Mesendoderm (in vitro differentiated cells): ENCODE data around the gene USP49.

Experiments used
- DNase-seq: peaks from one replicate; pipeline ENCODE4 v3.0.0; 2013
- H2AK5ac ChIP-seq: 2 replicates; pipeline ENCODE4 v1.6.1; 2013; ENCODE audit warnings: low read length, inconsistent platforms
- H2BK120ac ChIP-seq: 2 replicates; pipeline ENCODE4 v1.6.1; 2013; ENCODE audit warnings: low read depth, mild to moderate bottlenecking, low read length, moderate library complexity, mixed read lengths
- H2BK15ac ChIP-seq: replicated peaks from 2 replicates; pipeline ENCODE4 v1.6.1; 2013; ENCODE audit warnings: low read depth, mild to moderate bottlenecking, moderate library complexity
- H2BK5ac ChIP-seq: 2 replicates; pipeline ENCODE4 v1.6.1; 2013; ENCODE audit warnings: low read length, inconsistent platforms
- H3K18ac ChIP-seq: 2 replicates; pipeline ENCODE4 v1.6.1; 2013; ENCODE audit warnings: mild to moderate bottlenecking, low read length, mixed read lengths
- H3K23ac ChIP-seq: one replicate; pipeline ENCODE4 v1.6.1; 2013; ENCODE audit warnings: low read length
- H3K27ac ChIP-seq: 2 replicates; pipeline ENCODE4 v1.5.1; 2013; ENCODE audit warnings: low read depth, mild to moderate bottlenecking, inconsistent platforms, low read length, moderate library complexity
- H3K27me3 ChIP-seq: 2 replicates; pipeline ENCODE4 v1.6.1; 2013; ENCODE audit warnings: low read length, control low read depth, mild to moderate bottlenecking, inconsistent platforms; ENCODE audit not compliant: insufficient read depth, poor library complexity
- H3K36me3 ChIP-seq: 2 replicates; pipeline ENCODE4 v1.6.1; 2013; ENCODE audit warnings: low read length, inconsistent platforms; ENCODE audit not compliant: control insufficient read depth, insufficient read depth
- H3K4ac ChIP-seq: one replicate; pipeline ENCODE4 v1.6.1; 2013; ENCODE audit warnings: low read depth, mild to moderate bottlenecking, low read length, moderate library complexity
- H3K4me1 ChIP-seq: 2 replicates; pipeline ENCODE4 v1.6.1; 2013; ENCODE audit warnings: low read depth, low read length, inconsistent platforms; ENCODE audit not compliant: control insufficient read depth
- H3K4me2 ChIP-seq: 2 replicates; pipeline ENCODE4 v1.6.1; 2013; ENCODE audit warnings: low read length
- H3K4me3 ChIP-seq: 2 replicates; pipeline ENCODE4 v1.5.1; 2013; ENCODE audit warnings: mild to moderate bottlenecking, low read length
- H3K56ac ChIP-seq: one replicate; pipeline ENCODE4 v1.6.1; 2013; ENCODE audit warnings: low read length
- H3K79me1 ChIP-seq: 2 replicates; pipeline ENCODE4 v1.6.1; 2013; ENCODE audit warnings: low read length, inconsistent platforms
- H3K79me2 ChIP-seq: 2 replicates; pipeline ENCODE4 v1.6.1; 2013; ENCODE audit warnings: mild to moderate bottlenecking, low read length; ENCODE audit not compliant: control insufficient read depth, insufficient read depth
- H3K9ac ChIP-seq: 2 replicates; pipeline ENCODE4 v1.6.1; 2013; ENCODE audit warnings: low read length, inconsistent platforms
- H4K5ac ChIP-seq: one replicate; pipeline ENCODE4 v1.6.1; 2013; ENCODE audit warnings: low read length
- H4K8ac ChIP-seq: one replicate; pipeline ENCODE4 v1.6.1; 2013; ENCODE audit warnings: low read depth, mild to moderate bottlenecking, control low read depth, low read length, moderate library complexity
- WGBS: extraction: QIAGEN DNeasy Blood & Tissue Kit; methylation state at CpG from one replicate; pipeline ENCODE4 v1.1.7; 2013; ENCODE audit warnings: low lambda C conversion rate, missing lambda C conversion rate; ENCODE audit not compliant: insufficient coverage; ENCODE audit errors: extremely low coverage; 5-methylcytosine and 5-hydroxymethylcytosine counted together

The USP49 gene

DNA sequence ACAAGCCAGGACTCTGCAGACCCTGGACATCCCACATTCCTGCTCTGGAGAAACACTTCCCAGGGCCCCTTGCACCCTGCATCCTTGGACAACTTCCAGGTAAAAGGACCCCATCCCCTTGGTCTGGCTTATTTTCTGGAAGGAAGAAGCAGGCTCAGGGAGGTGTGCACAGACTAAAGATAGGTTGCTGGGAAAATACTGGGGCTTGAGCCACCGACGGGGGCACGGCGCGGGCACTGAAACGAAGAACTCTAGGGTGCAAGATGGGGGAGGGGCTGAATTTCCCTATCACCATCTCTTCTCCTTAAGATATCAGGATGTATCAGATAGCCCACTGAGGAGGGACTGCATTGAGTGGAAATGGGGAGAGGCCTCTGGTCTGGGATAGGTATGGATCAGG, 116.3 kb downstream of the USP49 start:
- peak overlapping the region; percentile 3 for H2AK5ac ChIP-seq
- no peak overlapping the region for H2BK15ac ChIP-seq
- peak overlapping the region; percentile 85 for H3K4me2 ChIP-seq
- no peaks in the 10 kb centered on the region for H3K36me3 ChIP-seq
- no peak overlapping the region for H3K23ac ChIP-seq
- H3K4me1 ChIP-seq, result peaks cover 2% of the 10 kb centered on the region
- no CpG with 5 or more reads among the region's 6 CpGs for WGBS
- no peak overlapping the region for H3K27ac ChIP-seq
- H4K8ac ChIP-seq, result no peak overlapping the region
- H2BK120ac ChIP-seq, result no peak overlapping the region
- peak overlapping the region; percentile 87 for H3K56ac ChIP-seq
- no peak overlapping the region for H2BK5ac ChIP-seq
- H3K9ac ChIP-seq, result peak overlapping the region; percentile 73
- no peak overlapping the region for H3K18ac ChIP-seq
- H3K27me3 ChIP-seq, result no peaks in the 10 kb centered on the region
- no peak overlapping the region for H3K4ac ChIP-seq
- H4K5ac ChIP-seq, result no peak overlapping the region
- no peaks in the 10 kb centered on the region for H3K79me1 ChIP-seq
- DNase-seq, result no peak
- no peaks in the 10 kb centered on the region for H3K79me2 ChIP-seq
- peak overlapping the region; percentile 70 for H3K4me3 ChIP-seq

DNA sequence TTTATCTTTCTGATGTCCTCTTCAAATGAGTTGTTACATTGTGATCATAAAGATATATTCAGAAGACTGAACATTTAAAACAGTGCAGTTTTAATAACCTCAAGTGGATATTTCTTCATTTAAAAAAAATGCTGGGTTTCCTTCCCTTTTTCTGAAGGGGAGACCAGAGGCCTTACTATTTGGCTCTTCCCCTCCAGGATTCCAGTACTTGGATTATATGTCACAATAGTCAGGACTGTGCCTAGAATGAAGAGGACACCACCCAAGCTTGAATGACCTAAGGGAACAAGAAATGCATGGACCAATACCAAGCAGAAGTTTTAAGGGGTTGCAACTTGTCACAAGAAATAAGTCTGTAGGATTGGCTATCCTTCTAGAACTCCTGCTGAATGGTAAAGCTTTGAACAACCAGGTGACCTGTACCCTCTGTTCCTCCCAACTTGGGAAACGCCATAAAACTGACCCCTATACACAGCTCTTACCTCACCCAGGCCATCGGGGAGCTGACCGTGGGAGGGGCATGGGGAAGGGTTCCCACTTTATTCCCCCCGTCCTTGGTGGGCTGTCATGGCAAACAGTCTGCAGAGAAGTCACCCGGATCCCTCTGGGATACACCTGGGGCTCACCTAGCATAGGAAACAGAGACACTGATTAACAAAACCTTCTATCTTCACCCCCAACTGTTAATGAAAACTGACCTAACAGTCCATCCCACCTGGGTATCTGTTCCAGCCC, 117.5 kb downstream of the USP49 start:
- no CpG with 5 or more reads among the region's 5 CpGs for WGBS
- no peak overlapping the region for H3K9ac ChIP-seq
- no peak for DNase-seq

GRCh38 chr6:41775293-41775882, 119.8 kb downstream of the USP49 start:
- no peak for DNase-seq
- no peak overlapping the region for H4K8ac ChIP-seq
- H2BK5ac ChIP-seq, result no peak overlapping the region
- no peak overlapping the region for H3K4ac ChIP-seq
- H3K79me2 ChIP-seq, result no peaks in the 10 kb centered on the region
- WGBS, result no CpG with 5 or more reads among the region's 13 CpGs
- no peak overlapping the region for H3K23ac ChIP-seq
- H3K4me1 ChIP-seq, result peaks cover 2% of the 10 kb centered on the region
- no peaks in the 10 kb centered on the region for H3K36me3 ChIP-seq
- no peak overlapping the region for H3K27ac ChIP-seq
- H2AK5ac ChIP-seq, result no peak overlapping the region
- no peaks in the 10 kb centered on the region for H3K27me3 ChIP-seq
- no peak overlapping the region for H3K18ac ChIP-seq
- no peak overlapping the region for H3K4me3 ChIP-seq
- H3K9ac ChIP-seq, result no peak overlapping the region
- no peak overlapping the region for H2BK120ac ChIP-seq
- no peaks in the 10 kb centered on the region for H3K79me1 ChIP-seq
- no peak overlapping the region for H3K4me2 ChIP-seq
- no peak overlapping the region for H2BK15ac ChIP-seq
- H4K5ac ChIP-seq, result no peak overlapping the region
- no peak overlapping the region for H3K56ac ChIP-seq

More for the DNA sequence above, 117.5 kb downstream of the USP49 start:
- H3K27me3 ChIP-seq, result no peaks in the 10 kb centered on the region
- no peak overlapping the region for H3K27ac ChIP-seq
- peaks cover 2% of the 10 kb centered on the region for H3K4me1 ChIP-seq
- no peaks in the 10 kb centered on the region for H3K79me1 ChIP-seq
- H3K4me2 ChIP-seq, result no peak overlapping the region
- no peak overlapping the region for H2BK120ac ChIP-seq
- H3K18ac ChIP-seq, result no peak overlapping the region
- H4K5ac ChIP-seq, result no peak overlapping the region
- H3K36me3 ChIP-seq, result no peaks in the 10 kb centered on the region
- H3K23ac ChIP-seq, result no peak overlapping the region
- H4K8ac ChIP-seq, result no peak overlapping the region
- no peak overlapping the region for H2AK5ac ChIP-seq
- H2BK15ac ChIP-seq, result no peak overlapping the region
- H3K79me2 ChIP-seq, result no peaks in the 10 kb centered on the region
- H3K56ac ChIP-seq, result no peak overlapping the region
- no peak overlapping the region for H3K4ac ChIP-seq
- H2BK5ac ChIP-seq, result no peak overlapping the region
- no peak overlapping the region for H3K4me3 ChIP-seq

DNA sequence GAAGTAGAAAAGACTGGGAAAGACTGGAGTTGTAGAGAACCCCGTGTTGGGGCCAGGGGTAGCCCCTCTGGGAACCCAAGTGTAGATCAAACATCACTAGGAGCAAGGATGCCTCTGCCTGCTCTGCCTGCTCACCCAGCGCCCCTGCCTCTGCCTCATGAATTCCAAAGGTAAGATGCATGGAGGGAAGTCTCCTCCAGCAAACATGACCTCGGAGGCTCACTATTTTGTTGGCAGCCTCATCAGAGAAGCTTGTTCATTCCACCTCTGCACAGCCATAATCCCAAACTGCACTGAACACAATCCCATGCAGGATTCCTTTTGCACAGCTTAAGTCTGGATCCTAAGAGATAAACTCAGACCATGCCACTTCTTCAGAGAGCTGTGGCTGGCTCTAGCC, 120.3 kb downstream of the USP49 start:
- Histone ChIP-seq H2AK5ac (no peak overlapping the region), H3K56ac (no peak overlapping the region), H3K4me2 (no peak overlapping the region), H3K9ac (no peak overlapping the region), H2BK5ac (no peak overlapping the region), H4K8ac (no peak overlapping the region), H3K27me3 (no peaks in the 10 kb centered on the region), H3K36me3 (no peaks in the 10 kb centered on the region), H3K79me2 (no peaks in the 10 kb centered on the region), H3K79me1 (no peaks in the 10 kb centered on the region), H3K27ac (no peak overlapping the region), H4K5ac (no peak overlapping the region), H3K4me1 (peaks cover 2% of the 10 kb centered on the region), H2BK120ac (no peak overlapping the region), H3K18ac (no peak overlapping the region), H3K23ac (no peak overlapping the region), H2BK15ac (no peak overlapping the region), H3K4me3 (no peak overlapping the region), H3K4ac (no peak overlapping the region)
- WGBS, result no CpG with 5 or more reads among the region's 3 CpGs
- DNase-seq, result no peak

- Histone ChIP-seq H3K23ac (no peak overlapping the region), H3K9ac (no peak overlapping the region), H2AK5ac (no peak overlapping the region), H3K4me1 (no peaks in the 10 kb centered on the region), H3K79me2 (no peaks in the 10 kb centered on the region), H3K27ac (no peak overlapping the region), H2BK5ac (no peak overlapping the region), H3K36me3 (no peaks in the 10 kb centered on the region), H3K4ac (no peak overlapping the region), H3K56ac (no peak overlapping the region), H2BK15ac (no peak overlapping the region), H3K18ac (no peak overlapping the region), H3K4me2 (no peak overlapping the region), H4K5ac (no peak overlapping the region), H3K79me1 (no peaks in the 10 kb centered on the region), H3K27me3 (no peaks in the 10 kb centered on the region), H2BK120ac (no peak overlapping the region), H4K8ac (no peak overlapping the region), H3K4me3 (no peak overlapping the region)
- no peak for DNase-seq
- no CpG with 5 or more reads among the region's 29 CpGs for WGBS
Measured at GRCh38 chr6:41771058-41771983, 123.9 kb downstream of the USP49 start.
